ENCODE measurements around the gene OR9A2. TPM values are rescaled to one million over a fixed set of nuclear protein-coding genes. Genes with fewer than 3 reads are reported as not detected.

The OR9A2 gene
- total RNA-seq, 1 experiment from 2014 or later: not detected

- Histone ChIP-seq H3K9me3 (ENCODE audit: insufficient read depth, low read depth) (no peaks in the 10 kb centered on the region), H2AFZ (no peak overlapping the region), H3K36me3 (ENCODE audit: low read depth) (no peaks in the 10 kb centered on the region), H3K27ac (no peak overlapping the region), H3K4me3 (no peak overlapping the region), H3K79me2 (ENCODE audit: low read depth) (no peaks in the 10 kb centered on the region), H3K27me3 (ENCODE audit: insufficient read depth, low read depth) (no peaks in the 10 kb centered on the region), H3K4me1 (replicated peaks; ENCODE audit: insufficient read depth) (no peaks in the 10 kb centered on the region), H3K9me2 (ENCODE audit: insufficient read depth) (no peaks in the 10 kb centered on the region), H3K4me2 (no peak overlapping the region), H4K20me1 (ENCODE audit: insufficient read depth) (no peaks in the 10 kb centered on the region), H3F3A (ENCODE audit: insufficient read depth, low read depth) (no peaks in the 10 kb centered on the region)
- ChIA-PET POLR2A (ENCODE audit: unreplicated experiment) (no interaction called here), CTCF (no interaction called here)
- TF ChIP-seq EZH2 (IDR thresholded peaks at IDR 0.05; ENCODE audit: low read depth) (no peak), CTCF (conservative IDR thresholded peaks at IDR 0.05) (no peak)
- DNase-seq: no peak
- intact Hi-C loops (cut with micrococcal nuclease; ENCODE audit: unreplicated experiment): no loop called here
- no TSS peak for BruUV-seq (replicated peaks)
Measured at GRCh38 chr7:143069912-143070500, 43.1 kb upstream of the OR9A2 start.

- Histone ChIP-seq H3K9me3 (ENCODE audit: insufficient read depth, low read depth) (no peaks in the 10 kb centered on the region), H3K79me2 (ENCODE audit: low read depth) (no peaks in the 10 kb centered on the region), H3F3A (ENCODE audit: insufficient read depth, low read depth) (no peaks in the 10 kb centered on the region), H3K4me1 (replicated peaks; ENCODE audit: insufficient read depth) (no peaks in the 10 kb centered on the region), H4K20me1 (ENCODE audit: insufficient read depth) (no peaks in the 10 kb centered on the region), H3K4me3 (no peak overlapping the region), H3K36me3 (ENCODE audit: low read depth) (no peaks in the 10 kb centered on the region), H3K27ac (no peak overlapping the region), H3K4me2 (no peak overlapping the region), H3K27me3 (ENCODE audit: insufficient read depth, low read depth) (no peaks in the 10 kb centered on the region), H3K9me2 (ENCODE audit: insufficient read depth) (no peaks in the 10 kb centered on the region), H2AFZ (no peak overlapping the region)
- intact Hi-C loops (cut with micrococcal nuclease; ENCODE audit: unreplicated experiment): no loop called here
- no peak for TF ChIP-seq CTCF (conservative IDR thresholded peaks at IDR 0.05)
- no peak for TF ChIP-seq EZH2 (IDR thresholded peaks at IDR 0.05; ENCODE audit: low read depth)
- ChIA-PET CTCF (no interaction called here), POLR2A (ENCODE audit: unreplicated experiment) (no interaction called here)
- DNase-seq: no peak
- no TSS peak for BruUV-seq (replicated peaks)
Measured at GRCh38 chr7:143068446-143068845, 41.5 kb upstream of the OR9A2 start.

GRCh38 chr7:143063741-143064140, 36.8 kb upstream of the OR9A2 start:
- no peak overlapping the region for H2AFZ ChIP-seq

More at GRCh38 chr7:143063741-143064140, 36.8 kb upstream of the OR9A2 start:
- Histone ChIP-seq H3F3A (ENCODE audit: insufficient read depth, low read depth) (no peaks in the 10 kb centered on the region), H3K4me1 (replicated peaks; ENCODE audit: insufficient read depth) (no peaks in the 10 kb centered on the region), H3K27me3 (ENCODE audit: insufficient read depth, low read depth) (no peaks in the 10 kb centered on the region), H3K36me3 (ENCODE audit: low read depth) (no peaks in the 10 kb centered on the region), H3K9me2 (ENCODE audit: insufficient read depth) (no peaks in the 10 kb centered on the region), H3K79me2 (ENCODE audit: low read depth) (no peaks in the 10 kb centered on the region), H3K27ac (no peak overlapping the region), H3K4me3 (no peak overlapping the region), H4K20me1 (ENCODE audit: insufficient read depth) (no peaks in the 10 kb centered on the region), H3K9me3 (ENCODE audit: insufficient read depth, low read depth) (no peaks in the 10 kb centered on the region), H3K4me2 (no peak overlapping the region)
- ChIA-PET POLR2A (ENCODE audit: unreplicated experiment) (no interaction called here), CTCF (no interaction called here)
- TF ChIP-seq CTCF (conservative IDR thresholded peaks at IDR 0.05) (no peak), EZH2 (IDR thresholded peaks at IDR 0.05; ENCODE audit: low read depth) (no peak)
- no peak for DNase-seq
- no TSS peak for BruUV-seq (replicated peaks)
- intact Hi-C loops (cut with micrococcal nuclease; ENCODE audit: unreplicated experiment): loop anchor here (2.0 kb wide), 1 partner anchor 49 kb away; no protein-coding TSS in a partner anchor
